Heart right ventricle (tissue), 16 donors: Measurements from ENCODE around the gene MAU2. TPM values are rescaled to one million over a fixed set of nuclear protein-coding genes. Genes with fewer than 3 reads are reported as not detected.
"Not testable (repeated sequence)": the region's sequence is repeated elsewhere in the genome, so short reads cannot be mapped to it uniquely, and the experiment has no call there.

ENCODE experiments used
- ATAC-seq, 8 donors: fragments of 200-7000 bp; cut with Tn5 transposase; one replicate each; pipeline ENCODE4 v1.9.1; 2020; ENCODE audit warnings: mild to moderate bottlenecking in 8 of 8, moderate library complexity in 8 of 8, moderate number of reproducible peaks in 1 of 8
- DNase-seq, 2 donors: peaks; one replicate each; pipeline ENCODE4 v3.0.0-alpha.2; 2020
- H3K27ac ChIP-seq, 10 donors: fragments of 200-600 bp; sonication (generic) in 2 of 10; one replicate each; pipeline versions ENCODE4 v1.5.0 to v1.8.0; 2020 to 2022; ENCODE audit warnings: mild to moderate bottlenecking in 3 of 10
- H3K27me3 ChIP-seq, 7 donors: fragments of 200-600 bp; one replicate each; pipeline ENCODE4 v1.8.0; 2021 to 2022; ENCODE audit warnings: mild to moderate bottlenecking in 2 of 7
- H3K36me3 ChIP-seq, 9 donors: fragments of 200-600 bp; sonication (generic) in 1 of 9; one replicate each; pipeline versions ENCODE4 v1.5.0 to v1.8.0; 2020 to 2022; ENCODE audit warnings: mild to moderate bottlenecking in 2 of 9
- H3K4me1 ChIP-seq, 9 donors: fragments of 200-600 bp; sonication (generic) in 1 of 9; one replicate each; pipeline versions ENCODE4 v1.5.0 to v1.8.0; 2020 to 2022; ENCODE audit warnings: mild to moderate bottlenecking in 4 of 9
- H3K4me3 ChIP-seq, 10 donors: fragments of 200-600 bp; sonication (generic) in 2 of 10; one replicate each; pipeline versions ENCODE4 v1.5.0 to v1.8.0; 2020 to 2022; ENCODE audit warnings: mild to moderate bottlenecking in 7 of 10, moderate library complexity in 2 of 10
- H3K9me3 ChIP-seq, 11 donors: fragments of 200-600 bp in 10 of 11; sonication (generic) in 2 of 11; one replicate each; pipeline versions ENCODE4 v1.5.0 to v1.8.0; 2013 to 2022; ENCODE audit warnings: mild to moderate bottlenecking in 2 of 11, control low read depth in 1 of 11, moderate library complexity in 1 of 11
- WGBS, 2 donors: extraction: QIAGEN DNeasy Blood & Tissue Kit; methylation state at CpG; one replicate each; pipeline ENCODE4 v1.1.7; 2013; ENCODE audit warnings: inconsistent platforms in 1 of 2; 5-methylcytosine and 5-hydroxymethylcytosine counted together
- intact Hi-C, 10 donors: fragments of 100-400 bp; cut with DNase I; formaldehyde crosslinking; loops; one replicate each; pipeline versions ENCODE4 v1.11.1 to v1.14.2; 2022
- polyA plus RNA-seq, 2 donors: library from polyadenylated mRNA; stranded (reverse); fragments of 200-250 nt; gene quantifications; one replicate each; pipeline ENCODE4 v1.2.3, GENCODE V29; 2013
- total RNA-seq, 10 donors: library from RNA; stranded (reverse); fragmentation: NEBNext Ultra II Directional in 3 of 10; extraction: Animal tissue kit (Norgen Biotek cat#: 25700) in 3 of 10; gene quantifications; one replicate each; pipeline versions ENCODE4 v1.2.1 to v1.2.4, GENCODE V29; 2021 to 2023
- TF ChIP-seq, protein P1 (sequence below), 9 donors: fragments of 200-600 bp; sonication (generic) in 2 of 9; IDR thresholded peaks; one replicate each; pipeline versions ENCODE4 v1.5.0 to v1.8.0; 2021 to 2022; ENCODE audit warnings: antibody characterized with exemption in 9 of 9, mild to moderate bottlenecking in 5 of 9, moderate library complexity in 1 of 9
- donor health status: Arrhythmogenic right ventricular cardiomyopathy.
- donor health status: ischemic (EF 13 %, LVEDD 7.1; RV severe dilation, severe dysfunction).
- donor health status: healthy with polysubstance abuse.
- donor health status: DM: no; HTN: yes; CAD: no.
- donor health status: DM: no; HTN: no; CAD: no.
- donor health status: ischemic (EF 25% LVEDD 6.9; RV normal size, moderate dysfunction).
- donor health status: ischemic (EF 25% LVEDD 5.7; RV mildly dilated, moderate dysfunction).
- donor health status: healthy.
- donor health status: DM: yes; HTN: yes; CAD: no.
- donor health status: Ischemic cardiomyopathy.
- donor health status: ischemic (EF 35%, LVEDD 5.7; RV mildly dilated, moderate dysfunction).
- donor health status: nonischemic (EF 11% LVEDD 7.7; RV severe dilation, severe dysfunction).
- donor health status: DM: yes; HTN: yes; CAD: no.
- donor health status: PGD.
- donor health status: ischemic (EF 29% LVEDD 5.4; RV normal size, mild dysfunction).
- donor health status: nonischemic (EF 23%, LVEDD 6.1; RV moderate dilation, normal function).

The MAU2 gene
- total and polyA plus RNA-seq, 12 donors, result 11.2 to 48.6 (median 36.7) TPM

DNA sequence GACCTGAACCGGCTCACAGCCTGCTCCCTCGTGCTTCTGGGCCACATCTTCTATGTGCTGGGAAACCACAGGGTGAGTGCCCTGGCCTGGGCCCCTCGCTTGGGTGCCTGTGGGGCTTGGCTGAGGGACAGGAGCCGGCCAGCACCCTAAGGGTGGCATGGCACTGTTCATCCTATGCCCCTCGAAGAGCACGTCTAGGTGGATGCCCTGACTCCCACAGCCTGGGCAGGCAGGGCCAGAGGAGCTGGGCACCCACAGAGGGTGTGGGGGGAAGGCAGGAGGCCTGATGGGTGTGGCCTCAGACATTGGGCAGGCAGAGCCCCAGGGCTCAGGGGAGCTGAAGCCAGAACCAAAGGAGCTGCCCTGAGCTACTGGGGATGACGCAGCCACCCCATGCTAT, 28.7 kb downstream of the MAU2 start:
- intact Hi-C loops, result loop anchor here in 2 of 10 donors (10.0 kb wide), 1 partner anchor 205 kb away; no protein-coding TSS in a partner anchor
- no peak overlapping the region for H3K27ac ChIP-seq
- WGBS, 2 donors, result 92 to 94% methylated on average over 7 of the region's 7 CpGs
- H3K36me3 ChIP-seq, result peaks cover 0 to 100% (median 84%) of the 10 kb centered on the region in 9 donors
- H3K4me1 ChIP-seq, result no peaks in the 10 kb centered on the region
- TF ChIP-seq, protein P1, sequence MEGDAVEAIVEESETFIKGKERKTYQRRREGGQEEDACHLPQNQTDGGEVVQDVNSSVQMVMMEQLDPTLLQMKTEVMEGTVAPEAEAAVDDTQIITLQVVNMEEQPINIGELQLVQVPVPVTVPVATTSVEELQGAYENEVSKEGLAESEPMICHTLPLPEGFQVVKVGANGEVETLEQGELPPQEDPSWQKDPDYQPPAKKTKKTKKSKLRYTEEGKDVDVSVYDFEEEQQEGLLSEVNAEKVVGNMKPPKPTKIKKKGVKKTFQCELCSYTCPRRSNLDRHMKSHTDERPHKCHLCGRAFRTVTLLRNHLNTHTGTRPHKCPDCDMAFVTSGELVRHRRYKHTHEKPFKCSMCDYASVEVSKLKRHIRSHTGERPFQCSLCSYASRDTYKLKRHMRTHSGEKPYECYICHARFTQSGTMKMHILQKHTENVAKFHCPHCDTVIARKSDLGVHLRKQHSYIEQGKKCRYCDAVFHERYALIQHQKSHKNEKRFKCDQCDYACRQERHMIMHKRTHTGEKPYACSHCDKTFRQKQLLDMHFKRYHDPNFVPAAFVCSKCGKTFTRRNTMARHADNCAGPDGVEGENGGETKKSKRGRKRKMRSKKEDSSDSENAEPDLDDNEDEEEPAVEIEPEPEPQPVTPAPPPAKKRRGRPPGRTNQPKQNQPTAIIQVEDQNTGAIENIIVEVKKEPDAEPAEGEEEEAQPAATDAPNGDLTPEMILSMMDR (IDR thresholded peaks at IDR 0.05), result no peak
- DNase-seq, result no peak
- no peaks in the 10 kb centered on the region for H3K9me3 ChIP-seq
- H3K27me3 ChIP-seq, result no peaks in the 10 kb centered on the region
- ATAC-seq, result peak in 1 of 8 donors; percentile 6
- H3K4me3 ChIP-seq, result no peak overlapping the region

DNA sequence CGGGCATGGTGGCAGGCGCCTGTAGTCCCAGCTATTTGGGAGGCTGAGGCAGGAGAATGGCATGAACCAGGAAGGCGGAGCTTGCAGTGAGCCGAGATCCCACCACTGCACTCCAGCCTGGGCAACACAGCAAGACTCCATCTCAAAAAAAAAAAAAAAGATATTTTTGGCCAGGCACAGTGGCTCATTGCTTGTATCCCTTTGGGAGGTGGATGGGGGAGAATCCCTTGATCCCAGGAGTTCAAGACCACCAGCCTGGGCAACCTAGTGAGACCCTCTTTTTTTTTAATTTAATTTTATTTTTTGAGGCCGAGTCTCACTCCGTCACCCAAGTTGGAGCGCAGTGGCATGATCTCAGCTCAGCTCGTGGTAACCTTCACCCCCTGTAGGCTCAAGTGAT, 30.1 kb downstream of the MAU2 start:
- H3K4me3 ChIP-seq, H3K27ac ChIP-seq, ATAC-seq, DNase-seq, H3K4me1 ChIP-seq, H3K27me3 ChIP-seq, H3K9me3 ChIP-seq, intact Hi-C loops: not testable (repeated sequence)
- peaks cover 0 to 100% (median 83%) of the 10 kb centered on the region in 9 donors for H3K36me3 ChIP-seq
- 95 to 99% methylated on average over 8 of the region's 8 CpGs for WGBS, 2 donors

DNA sequence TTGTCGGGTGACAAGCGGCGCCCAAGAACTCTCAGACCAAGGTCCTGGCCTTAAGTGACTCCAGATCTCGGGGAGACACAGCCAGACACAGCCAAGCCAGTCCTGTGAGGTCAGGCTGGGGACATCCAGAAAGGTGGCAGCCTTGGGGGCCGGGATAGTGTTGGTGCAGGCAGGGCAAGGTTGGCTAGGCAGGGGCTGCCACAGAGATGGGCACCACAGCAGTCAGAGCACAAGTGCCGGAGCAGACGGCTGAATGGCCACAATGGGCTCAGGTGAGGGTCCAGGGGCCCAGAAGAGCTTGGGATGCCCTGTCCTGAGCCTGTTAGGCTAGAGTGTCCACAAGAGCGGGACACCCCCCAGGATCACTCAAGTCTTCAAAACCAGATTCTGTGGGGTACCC, 32.2 kb downstream of the MAU2 start:
- Histone ChIP-seq H3K4me1 (no peaks in the 10 kb centered on the region), H3K4me3 (no peak overlapping the region), H3K27ac (no peak overlapping the region), H3K36me3 (peaks cover 0 to 100% (median 68%) of the 10 kb centered on the region in 9 donors), H3K9me3 (no peaks in the 10 kb centered on the region), H3K27me3 (no peaks in the 10 kb centered on the region)
- DNase-seq, result no peak
- TF ChIP-seq, protein P1 (IDR thresholded peaks at IDR 0.05), result no peak
- intact Hi-C loops, result no loop called here
- no peak for ATAC-seq
- WGBS, 2 donors, result 96 to 99% methylated on average over 8 of the region's 8 CpGs

DNA sequence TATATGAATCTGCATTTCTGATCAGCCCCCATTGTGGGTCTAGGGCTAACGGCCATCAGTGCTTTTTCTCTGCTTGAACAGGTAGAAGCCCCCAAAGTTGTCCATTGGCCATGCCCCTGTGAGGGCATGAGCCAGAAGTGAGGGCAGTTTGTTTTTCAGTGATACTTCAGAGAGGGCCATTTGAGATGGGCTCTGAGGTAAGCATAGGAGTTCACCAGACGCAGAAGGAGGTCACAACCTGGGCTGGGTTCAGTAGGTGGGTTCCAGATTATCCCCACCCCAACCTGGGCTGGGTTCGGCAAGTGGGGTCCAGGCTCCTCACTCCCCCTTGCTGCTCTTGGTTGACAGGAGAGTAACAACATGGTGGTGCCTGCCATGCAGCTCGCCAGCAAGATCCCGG, 33.4 kb downstream of the MAU2 start:
- H3K27ac ChIP-seq, result no peak overlapping the region
- no peaks in the 10 kb centered on the region for H3K9me3 ChIP-seq
- ATAC-seq (no peak), DNase-seq (no peak)
- H3K27me3 ChIP-seq, result no peaks in the 10 kb centered on the region
- intact Hi-C loops, result no loop called here
- TF ChIP-seq, protein P1 (IDR thresholded peaks at IDR 0.05), result no peak
- WGBS, 2 donors, result 90 to 97% methylated on average over 5 of the region's 5 CpGs
- H3K4me3 ChIP-seq, result no peak overlapping the region
- no peaks in the 10 kb centered on the region for H3K4me1 ChIP-seq
- peaks cover 0 to 100% (median 59%) of the 10 kb centered on the region in 9 donors for H3K36me3 ChIP-seq

DNA sequence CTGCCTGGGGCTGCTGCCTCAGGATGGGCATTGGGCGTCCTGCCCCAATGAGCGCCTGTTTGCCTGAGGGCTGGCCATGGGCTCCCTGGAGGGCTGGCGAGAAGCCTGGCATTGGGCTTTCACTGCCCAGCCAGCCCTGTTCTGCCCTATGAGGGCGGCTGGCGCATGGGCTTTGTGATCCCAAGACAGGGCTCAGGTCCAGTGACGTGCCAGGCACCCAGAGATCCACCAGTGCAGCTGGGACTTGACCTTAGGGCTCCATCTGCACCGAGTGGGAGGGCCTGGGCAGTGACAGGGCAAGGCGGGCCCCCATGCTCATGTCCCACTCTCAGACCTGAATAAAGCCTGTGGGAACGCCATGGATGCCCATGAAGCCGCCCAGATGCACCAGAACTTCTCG, 34.3 kb downstream of the MAU2 start:
- TF ChIP-seq, protein P1 (IDR thresholded peaks at IDR 0.05), result no peak
- no peak for ATAC-seq
- Histone ChIP-seq H3K9me3 (no peaks in the 10 kb centered on the region), H3K36me3 (peaks cover 0 to 96% (median 53%) of the 10 kb centered on the region in 9 donors), H3K4me1 (no peaks in the 10 kb centered on the region), H3K4me3 (no peak overlapping the region), H3K27ac (no peak overlapping the region), H3K27me3 (no peaks in the 10 kb centered on the region)
- intact Hi-C loops, result no loop called here
- no peak for DNase-seq
- 96% methylated on average over 11 of the region's 11 CpGs for WGBS, 2 donors
